Medulla oblongata (tissue), 1 donor: ENCODE data around the gene NUP85.
"Not testable (repeated sequence)": the region's sequence is repeated elsewhere in the genome, so short reads cannot be mapped to it uniquely, and the experiment has no call there.

Experiments used
- DNase-seq: peaks from one replicate; pipeline ENCODE4 v3.0.0-alpha.2; 2015; ENCODE audit errors: extremely low spot score

Gene NUP85

GRCh38 chr17:75199886-75200618, 5.4 kb upstream of the NUP85 start:
- no peak for DNase-seq

GRCh38 chr17:75205793-75206163, 299 bp downstream of the NUP85 start:
- DNase-seq: no peak

GRCh38 chr17:75207050-75207407, 1.6 kb downstream of the NUP85 start:
- not testable (repeated sequence) for DNase-seq

DNA sequence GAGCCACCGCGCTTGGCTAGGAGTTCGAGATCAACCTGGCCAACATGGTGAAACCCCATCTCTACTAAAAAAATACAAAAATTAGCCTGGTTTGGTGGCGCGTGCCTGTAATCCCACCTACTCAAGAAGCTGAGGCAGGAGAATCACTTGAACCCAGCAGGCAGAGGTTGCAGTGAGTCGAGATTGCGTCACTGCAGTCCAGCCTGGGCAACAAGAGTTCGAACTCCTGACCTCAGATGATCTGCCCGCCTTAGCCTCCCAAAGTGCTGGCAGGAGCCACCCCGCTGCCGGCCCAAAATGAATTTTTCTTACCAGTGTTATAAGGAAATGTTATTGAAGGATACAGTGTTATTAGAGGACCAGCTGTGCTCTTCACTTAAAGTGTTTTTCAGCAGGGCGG, 2.3 kb downstream of the NUP85 start:
- DNase-seq: no peak

GRCh38 chr17:75208161-75208560, 2.7 kb downstream of the NUP85 start:
- no peak for DNase-seq

DNA sequence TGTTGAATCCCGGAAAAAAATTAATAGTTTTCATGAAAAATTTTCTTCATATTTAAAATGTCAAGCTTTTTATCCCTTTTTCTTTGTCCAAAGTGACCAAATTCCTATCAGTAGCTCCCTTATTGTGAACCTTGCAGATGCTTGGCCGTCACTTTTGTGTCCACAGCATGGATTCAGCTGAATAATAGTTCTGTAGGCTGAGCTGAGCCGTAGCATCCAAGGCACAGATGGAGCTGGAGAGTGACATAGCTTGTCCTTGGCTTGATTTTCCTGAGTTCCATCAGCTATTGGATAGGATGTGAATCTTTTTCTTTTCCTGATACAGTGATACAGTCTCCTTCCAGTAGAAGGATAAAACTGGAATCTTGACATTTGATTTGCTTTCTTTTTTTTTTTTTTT, 3.6 kb downstream of the NUP85 start:
- DNase-seq: no peak

DNA sequence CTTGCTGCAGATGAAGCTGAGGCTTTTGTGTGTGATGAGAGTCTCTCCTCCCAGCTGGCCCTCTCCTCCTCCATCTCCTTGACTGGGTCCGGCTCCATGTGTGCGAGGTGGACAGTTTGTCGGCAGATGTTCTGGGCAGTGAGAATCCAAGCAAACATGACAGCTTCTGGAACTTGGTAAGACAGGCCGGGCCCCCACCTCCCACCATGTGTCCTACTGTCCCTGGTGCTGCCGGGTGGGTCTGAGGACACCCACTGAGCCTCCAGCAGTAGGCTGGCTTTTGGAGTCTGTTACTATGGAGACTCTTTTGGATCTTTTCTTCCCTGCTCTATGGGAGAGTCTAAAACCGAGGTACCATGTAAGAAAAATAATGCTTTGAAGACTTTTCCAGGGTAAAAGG, 12.7 kb downstream of the NUP85 start:
- no peak for DNase-seq

GRCh38 chr17:75219815-75220214, 14.3 kb downstream of the NUP85 start:
- DNase-seq: no peak

- DNase-seq: no peak
These were observed 19.5 kb downstream of the NUP85 start for GRCh38 chr17:75225016-75225415.

GRCh38 chr17:75227729-75228128, 22.2 kb downstream of the NUP85 start:
- DNase-seq: no peak

DNA sequence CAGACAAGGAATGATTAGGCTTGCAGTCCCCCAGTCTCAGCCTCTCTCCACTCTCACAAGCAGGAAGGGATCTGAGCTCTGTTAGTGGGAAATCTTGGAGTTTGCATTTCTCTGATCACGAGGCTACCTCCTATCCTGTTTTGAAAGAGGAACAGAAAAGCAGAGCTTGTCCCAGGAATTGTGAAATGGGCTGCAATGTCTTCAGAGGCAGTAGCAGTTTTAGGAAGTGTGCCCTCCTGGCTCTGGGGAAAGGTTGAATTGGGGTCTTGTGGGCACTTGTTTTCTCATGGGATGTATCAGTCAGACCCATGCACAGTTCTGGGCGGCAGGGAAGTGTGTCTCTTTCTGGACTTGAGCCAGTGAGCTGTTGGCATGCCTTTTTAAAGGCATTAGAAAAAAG, 22.8 kb downstream of the NUP85 start:
- DNase-seq: peak; percentile 79

DNA sequence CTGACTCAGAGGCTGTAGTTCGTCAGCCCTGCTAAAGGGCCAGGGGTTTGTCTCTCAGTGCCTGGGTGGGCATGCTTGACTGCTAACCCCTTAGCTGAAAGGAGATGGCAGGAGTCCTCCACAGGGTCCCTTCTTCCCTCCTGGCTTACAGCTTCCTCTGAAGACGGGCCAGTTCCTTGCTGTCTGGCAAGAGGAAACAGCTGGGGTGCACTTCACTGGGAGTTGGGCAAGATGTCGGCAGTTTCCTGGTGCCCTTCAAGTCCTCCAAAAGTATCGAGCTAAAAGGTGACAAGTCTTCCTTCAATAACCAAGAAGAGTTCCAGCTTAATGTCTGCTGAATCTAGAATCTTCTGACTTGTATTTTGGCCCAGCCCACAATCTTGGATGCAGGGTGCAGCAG, 23.4 kb downstream of the NUP85 start:
- DNase-seq: no peak

- no peak for DNase-seq
These were observed 25.6 kb downstream of the NUP85 start for GRCh38 chr17:75231071-75231470.

GRCh38 chr17:75231741-75232464, 26.4 kb downstream of the NUP85 start:
- DNase-seq: no peak

- no peak for DNase-seq
These were observed 27.3 kb downstream of the NUP85 start for GRCh38 chr17:75232786-75233185.

DNA sequence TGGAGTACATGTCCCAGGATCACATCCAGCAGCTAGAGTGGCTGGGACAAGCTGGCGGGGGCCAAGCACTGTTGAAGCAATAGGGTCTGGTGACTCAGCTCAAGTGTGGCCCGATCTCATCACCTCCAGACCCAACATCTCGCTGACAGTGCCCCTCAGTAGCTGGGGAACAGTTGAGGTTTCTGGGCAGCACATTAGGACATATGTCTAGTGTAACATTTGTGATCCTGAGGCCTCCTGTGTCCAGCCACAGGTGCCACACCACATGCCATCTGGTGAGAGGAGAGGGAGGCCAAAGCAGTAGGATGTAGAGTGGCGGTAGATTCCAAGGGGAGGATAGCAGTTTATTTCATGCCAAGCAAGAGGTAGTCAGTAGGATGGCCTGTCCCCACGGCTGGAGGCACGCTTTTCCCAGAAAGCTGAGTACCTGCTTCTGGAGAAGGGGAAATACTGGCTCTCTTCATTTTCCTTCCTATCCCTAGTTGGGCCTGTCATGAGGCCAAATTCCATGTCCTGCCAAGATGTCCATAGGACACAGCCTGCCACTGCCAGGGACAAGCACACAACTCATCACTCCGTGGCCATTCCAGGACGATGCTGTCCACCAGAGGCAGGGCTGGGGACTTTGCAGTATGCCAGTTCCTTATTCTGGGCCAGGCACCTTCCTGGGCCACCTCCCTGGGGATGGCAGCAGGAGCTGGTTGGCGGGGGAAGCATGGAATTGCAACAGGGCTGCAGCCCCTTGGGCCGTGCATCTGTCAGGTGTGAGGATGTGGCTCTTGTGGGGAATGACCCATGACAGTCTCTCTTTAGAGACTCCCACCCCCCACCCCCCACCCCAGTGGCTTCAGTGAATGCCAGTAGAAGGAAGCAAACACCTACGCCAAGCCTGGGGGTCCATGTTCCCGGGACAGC, 31.9 kb downstream of the NUP85 start:
- DNase-seq: no peak

DNA sequence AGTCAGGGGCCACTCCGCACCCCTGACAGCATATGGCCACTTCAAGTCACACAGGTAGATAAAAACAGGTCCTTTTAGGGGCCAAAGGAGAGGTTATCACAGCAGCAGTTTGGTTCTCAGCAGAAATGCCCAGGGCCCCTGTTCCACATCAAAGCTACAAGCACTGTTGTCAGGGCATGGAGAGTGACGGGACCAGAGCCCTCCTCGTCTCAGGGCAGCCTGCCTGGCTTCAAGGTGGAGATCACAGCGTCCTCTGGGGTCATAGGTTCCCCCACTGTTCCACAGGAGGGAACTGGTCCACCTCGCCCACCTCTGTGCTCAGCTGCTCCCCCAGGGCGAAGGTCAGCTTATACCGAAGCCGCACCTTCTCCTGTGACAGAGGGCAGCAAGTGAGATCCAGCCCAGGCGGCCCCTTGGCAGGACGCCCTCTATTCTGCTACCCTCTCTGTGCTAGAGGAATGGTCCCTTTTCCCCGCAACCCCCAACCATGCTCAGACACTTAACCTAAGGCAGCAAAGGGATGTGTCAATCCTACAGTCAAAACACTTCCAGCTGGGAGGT, 32.6 kb downstream of the NUP85 start:
- DNase-seq: no peak

GRCh38 chr17:75238684-75239191, 33.3 kb downstream of the NUP85 start:
- DNase-seq: peak; percentile 59

DNA sequence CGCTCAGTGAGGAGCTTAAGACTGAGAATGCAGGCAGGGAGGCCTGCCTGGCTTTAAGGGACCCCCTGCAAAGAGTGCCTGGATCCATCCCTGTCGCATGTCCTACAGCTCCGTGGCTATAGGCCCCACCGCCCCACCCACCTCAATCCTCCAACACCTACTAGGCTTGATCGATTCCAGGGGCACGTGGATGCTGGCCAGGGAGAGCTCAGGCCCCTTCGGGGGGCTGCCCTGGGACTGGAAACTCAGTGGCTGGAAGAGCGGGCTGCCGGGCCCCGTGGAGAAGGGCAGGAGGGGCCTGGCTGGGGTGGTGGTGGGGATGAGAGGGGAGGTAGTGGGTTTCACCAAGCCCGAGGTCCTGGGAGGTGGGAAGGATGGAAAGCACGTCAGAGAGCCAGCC, 33.7 kb downstream of the NUP85 start:
- DNase-seq: no peak

- DNase-seq: no peak
These were observed 34.4 kb downstream of the NUP85 start for GRCh38 chr17:75239778-75240393.

- no peak for DNase-seq
These were observed 35.1 kb downstream of the NUP85 start for GRCh38 chr17:75240394-75241142.
